Effector memory CD4-positive, alpha-beta T cell (primary cell): ENCODE results near the gene ATPAF1.

Experiments
- DNase-seq, 3 donors: peaks; one replicate each; pipeline ENCODE4 v3.0.0-alpha.2; 2020
- H3K27ac ChIP-seq: 2 replicates; pipeline ENCODE4 v1.7.0; 2013; ENCODE audit warnings: mild to moderate bottlenecking, low read length, moderate library complexity; ENCODE audit not compliant: insufficient read depth, poor library complexity, severe bottlenecking
- H3K27me3 ChIP-seq: replicated peaks from 2 replicates; pipeline ENCODE4 v1.7.0; 2013; ENCODE audit warnings: mild to moderate bottlenecking, low read length; ENCODE audit not compliant: insufficient read depth, control insufficient read depth, poor library complexity, severe bottlenecking
- H3K36me3 ChIP-seq: 2 replicates; pipeline ENCODE4 v1.7.0; 2013; ENCODE audit warnings: mild to moderate bottlenecking, low read length, moderate library complexity; ENCODE audit not compliant: control insufficient read depth, insufficient read depth
- H3K4me1 ChIP-seq: 2 replicates; pipeline ENCODE4 v1.7.0; 2013; ENCODE audit warnings: low read length, mild to moderate bottlenecking; ENCODE audit not compliant: control insufficient read depth, insufficient read depth, poor library complexity, severe bottlenecking
- H3K4me3 ChIP-seq: 2 replicates; pipeline ENCODE4 v1.7.0; 2013; ENCODE audit warnings: low read length, low read depth, mild to moderate bottlenecking; ENCODE audit not compliant: insufficient read depth, poor library complexity, severe bottlenecking
- H3K9me3 ChIP-seq: 2 replicates; pipeline ENCODE4 v1.7.0; 2013; ENCODE audit warnings: mild to moderate bottlenecking, low read length, moderate library complexity; ENCODE audit not compliant: control insufficient read depth

ATPAF1 gene

DNA sequence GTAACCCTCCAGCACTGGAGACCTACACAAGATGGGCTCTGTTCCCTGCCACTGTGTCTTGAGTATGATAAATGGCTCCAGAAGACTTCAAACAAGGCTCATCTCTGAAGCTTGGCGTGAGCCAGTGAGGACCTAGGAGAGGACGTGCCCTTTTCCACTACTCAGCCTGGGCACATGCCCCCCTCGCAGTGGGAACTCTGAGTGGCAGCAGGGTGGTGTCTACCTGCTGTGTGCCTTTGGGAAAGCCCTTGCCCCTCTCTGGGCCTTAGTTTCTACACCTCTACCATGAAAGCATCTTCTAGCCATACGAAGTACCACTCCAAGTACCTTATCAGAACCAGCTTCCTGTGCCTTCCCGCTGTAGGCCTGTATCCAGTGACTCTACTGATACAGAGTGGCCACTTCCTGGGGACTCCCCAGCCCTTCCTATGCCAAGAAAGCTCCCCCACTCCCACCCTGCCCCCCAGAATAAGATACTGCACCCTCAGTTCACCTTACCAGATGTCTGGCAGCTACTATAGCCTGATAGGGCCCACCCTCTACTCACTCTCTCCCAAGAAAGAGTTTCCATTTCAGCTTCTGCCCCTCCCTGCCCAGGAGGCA lies 48.4 kb downstream of the ATPAF1 start:
- Histone ChIP-seq H3K4me3 (no peak overlapping the region), H3K27me3 (no peaks in the 10 kb centered on the region), H3K36me3 (no peaks in the 10 kb centered on the region), H3K27ac (no peak overlapping the region), H3K9me3 (no peaks in the 10 kb centered on the region), H3K4me1 (peaks cover 14% of the 10 kb centered on the region)
- DNase-seq = no peak

DNA sequence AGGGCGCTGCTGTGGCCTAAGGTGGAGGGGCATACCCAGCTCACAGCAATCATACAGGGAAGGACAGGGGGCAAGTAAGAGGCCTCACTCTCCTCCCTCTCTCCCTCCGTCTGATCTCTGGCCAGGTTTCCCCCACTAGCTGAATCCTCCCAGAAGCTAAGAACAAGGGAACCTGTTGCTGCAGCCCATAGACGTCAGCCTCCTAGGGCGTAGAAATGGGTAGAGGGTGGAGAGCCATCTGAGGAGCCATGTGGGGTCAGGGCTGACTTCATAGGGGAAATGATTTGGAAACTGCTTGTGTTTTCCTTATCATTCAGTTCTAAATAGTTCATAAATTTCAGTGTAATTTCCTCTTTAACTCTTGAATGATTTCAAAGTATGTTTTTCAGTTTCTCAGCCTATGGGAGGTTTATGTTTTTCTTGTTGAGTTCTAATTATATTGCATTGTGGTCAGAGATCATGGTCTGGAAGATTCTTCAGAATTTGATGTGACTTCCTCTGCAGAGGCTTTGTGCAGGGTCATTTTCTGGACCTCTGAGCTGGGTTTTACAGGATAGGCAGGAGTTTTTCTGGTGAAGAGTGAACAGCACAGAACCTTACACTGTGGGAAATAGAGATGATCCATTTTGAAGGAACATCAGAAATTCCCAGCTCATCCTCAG lies 49.3 kb downstream of the ATPAF1 start:
- H3K4me3 ChIP-seq = no peak overlapping the region
- DNase-seq = no peak
- no peaks in the 10 kb centered on the region for H3K27me3 ChIP-seq
- H3K9me3 ChIP-seq = no peaks in the 10 kb centered on the region
- H3K4me1 ChIP-seq = peaks cover 22% of the 10 kb centered on the region
- no peak overlapping the region for H3K27ac ChIP-seq
- H3K36me3 ChIP-seq = no peaks in the 10 kb centered on the region

DNA sequence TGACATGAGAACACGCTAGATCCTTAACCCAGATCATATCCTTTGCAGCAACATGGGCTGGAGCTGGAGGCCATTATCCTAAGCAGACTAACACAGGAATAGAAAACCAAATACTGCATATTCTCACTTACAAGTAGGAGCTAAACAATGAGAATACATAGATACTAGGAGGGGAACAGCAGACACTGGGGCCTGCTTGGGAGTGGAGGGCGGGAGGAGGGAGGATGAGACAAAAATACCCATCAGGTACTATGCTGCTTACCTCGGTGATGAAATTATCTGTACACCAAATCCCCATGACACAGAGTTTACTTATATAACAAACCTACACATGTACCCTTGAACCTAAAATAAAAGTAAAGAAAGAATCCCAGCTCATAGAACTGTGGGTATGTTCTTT lies 50.3 kb downstream of the ATPAF1 start:
- Histone ChIP-seq H3K27me3 (no peaks in the 10 kb centered on the region), H3K4me3 (no peak overlapping the region), H3K27ac (no peak overlapping the region), H3K36me3 (peaks cover 2% of the 10 kb centered on the region), H3K4me1 (peaks cover 30% of the 10 kb centered on the region), H3K9me3 (no peaks in the 10 kb centered on the region)
- DNase-seq = no peak

DNA sequence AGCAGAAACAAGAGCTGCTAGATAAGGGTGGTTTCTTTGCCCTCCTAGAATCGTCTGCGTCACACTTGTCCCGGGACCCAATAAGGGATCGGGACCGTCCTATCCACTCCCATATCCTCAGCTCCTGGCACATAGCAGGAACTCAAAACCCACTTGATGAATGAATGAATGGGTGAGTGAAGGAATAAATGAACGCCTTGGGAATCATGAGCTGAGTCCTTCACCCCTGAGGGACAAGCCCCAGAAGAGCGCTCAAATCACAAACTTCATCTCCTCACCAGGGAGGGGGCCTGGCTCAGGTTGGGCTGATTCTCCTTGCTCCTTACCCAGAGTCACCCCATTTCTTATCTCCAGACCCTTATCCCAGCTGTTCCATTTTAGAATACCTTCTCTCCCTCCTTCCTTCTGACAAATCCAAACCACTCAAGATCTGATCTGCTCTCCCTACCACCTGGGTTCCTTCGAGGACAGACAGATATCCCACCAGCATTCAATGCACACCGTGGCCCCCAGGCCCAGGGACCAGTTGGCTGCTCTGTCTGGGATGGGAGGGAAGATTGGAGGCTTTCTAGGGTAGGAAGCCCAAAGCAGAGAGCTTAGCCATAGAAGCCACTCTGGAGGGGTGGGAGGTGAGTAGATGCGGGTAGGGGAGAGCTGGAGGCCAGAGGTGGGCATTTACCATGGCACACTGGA lies 50.9 kb downstream of the ATPAF1 start:
- peak overlapping the region; percentile 84 for H3K4me3 ChIP-seq
- H3K27me3 ChIP-seq = no peaks in the 10 kb centered on the region
- H3K36me3 ChIP-seq = peaks cover 5% of the 10 kb centered on the region
- DNase-seq = no peak
- H3K9me3 ChIP-seq = no peaks in the 10 kb centered on the region
- peak overlapping the region; percentile 85 for H3K27ac ChIP-seq
- peaks cover 30% of the 10 kb centered on the region for H3K4me1 ChIP-seq

DNA sequence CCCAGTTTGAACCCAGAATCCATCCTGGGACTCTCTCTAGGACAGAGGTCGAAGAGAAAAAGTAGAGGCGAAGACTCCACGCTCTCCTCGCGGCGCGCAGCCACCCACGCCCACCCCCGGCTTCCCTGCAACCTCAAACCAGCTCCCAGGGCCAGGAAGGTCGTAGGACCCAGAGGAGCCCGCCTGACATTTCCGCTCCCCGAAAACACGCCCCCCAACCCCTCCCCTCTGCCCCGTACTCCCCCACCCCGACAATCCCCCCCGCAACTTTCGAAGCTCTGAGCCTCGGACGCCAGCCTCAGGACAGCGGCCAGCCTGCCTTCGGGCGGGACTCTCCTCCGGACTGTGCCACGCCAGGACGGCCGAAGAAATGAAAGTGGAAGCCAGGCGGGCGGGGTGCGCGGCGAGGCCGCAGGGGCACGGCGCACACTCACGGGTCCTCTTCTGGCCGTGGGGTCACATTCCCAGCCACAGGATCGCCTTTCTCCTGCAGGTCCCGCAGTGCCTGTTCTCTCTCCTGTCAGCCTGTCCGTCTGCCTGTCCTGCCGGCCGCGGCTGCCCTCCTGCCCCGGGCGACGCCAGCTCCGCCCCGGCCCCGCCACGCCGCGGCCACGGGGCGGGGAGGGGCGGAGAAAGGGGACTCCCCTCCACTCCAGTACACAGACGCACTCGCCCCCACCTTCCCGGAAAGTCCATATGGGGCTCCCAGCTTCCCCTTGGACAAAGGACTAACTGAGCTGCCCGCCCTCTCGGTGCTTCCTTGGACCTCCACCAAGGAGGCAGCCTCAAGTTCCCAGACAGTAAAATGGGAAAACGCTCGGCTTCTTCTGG lies 51.7 kb downstream of the ATPAF1 start, which contains the start of gene MOB3C:
Gene MOB3C, minus strand, starts transcription at position 535 of the 831 bp plus-strand sequence. CDS start 3,490 bp downstream, outside the sequence.
- Histone ChIP-seq H3K27ac (peak within 1 kb of the TSS; percentile 85), H3K4me3 (peak within 1 kb of the TSS; percentile 84), H3K36me3 (peaks cover 5% of the 10 kb centered on the region), H3K27me3 (no peaks in the 10 kb centered on the region), H3K4me1 (peaks cover 30% of the 10 kb centered on the region), H3K9me3 (no peaks in the 10 kb centered on the region)
- DNase-seq = peak; percentile 38 to 50 (median 45)

DNA sequence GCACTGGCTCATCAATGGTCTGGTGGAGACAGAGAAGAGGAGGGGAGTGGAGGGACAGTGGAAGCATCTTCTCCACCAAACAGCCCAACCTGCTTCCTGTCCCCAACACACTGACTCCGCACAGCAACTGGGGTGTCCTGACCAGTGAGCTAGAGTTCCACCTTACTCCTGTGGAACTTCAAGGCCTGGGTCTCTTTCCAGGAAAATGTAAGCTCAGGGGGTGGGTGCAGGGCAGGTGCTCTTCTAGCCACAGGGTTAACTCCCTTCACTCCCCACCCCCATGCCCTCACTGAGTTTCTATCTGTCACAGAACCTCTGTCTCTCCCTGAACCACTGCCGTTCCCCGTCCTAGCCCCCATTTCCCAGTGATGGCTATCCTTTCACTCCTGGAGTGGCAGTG lies 52.4 kb downstream of the ATPAF1 start:
- no peaks in the 10 kb centered on the region for H3K9me3 ChIP-seq
- peak overlapping the region; percentile 85 for H3K27ac ChIP-seq
- H3K27me3 ChIP-seq = no peaks in the 10 kb centered on the region
- H3K36me3 ChIP-seq = peaks cover 5% of the 10 kb centered on the region
- DNase-seq = no peak
- peaks cover 30% of the 10 kb centered on the region for H3K4me1 ChIP-seq
- H3K4me3 ChIP-seq = peak overlapping the region; percentile 84

DNA sequence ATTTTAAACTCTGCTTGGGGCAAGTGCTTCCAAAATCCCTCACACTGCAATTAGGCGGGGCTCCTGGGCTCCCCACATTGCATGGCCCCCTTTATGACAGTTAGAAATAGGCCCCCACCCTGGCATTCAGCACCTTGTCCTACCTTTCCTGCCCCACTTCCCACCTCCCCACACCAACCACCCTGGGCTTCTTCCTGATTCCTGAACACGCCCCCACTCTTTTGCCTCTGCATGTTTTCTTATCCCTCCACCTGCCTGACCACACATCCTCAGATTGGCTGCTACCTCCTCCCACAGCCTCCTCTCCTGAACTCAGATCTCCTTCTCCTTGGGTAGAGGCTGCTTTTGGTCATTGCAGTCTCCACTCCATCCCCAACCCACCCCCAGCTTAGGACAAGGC lies 53.1 kb downstream of the ATPAF1 start:
- peaks cover 5% of the 10 kb centered on the region for H3K36me3 ChIP-seq

DNA sequence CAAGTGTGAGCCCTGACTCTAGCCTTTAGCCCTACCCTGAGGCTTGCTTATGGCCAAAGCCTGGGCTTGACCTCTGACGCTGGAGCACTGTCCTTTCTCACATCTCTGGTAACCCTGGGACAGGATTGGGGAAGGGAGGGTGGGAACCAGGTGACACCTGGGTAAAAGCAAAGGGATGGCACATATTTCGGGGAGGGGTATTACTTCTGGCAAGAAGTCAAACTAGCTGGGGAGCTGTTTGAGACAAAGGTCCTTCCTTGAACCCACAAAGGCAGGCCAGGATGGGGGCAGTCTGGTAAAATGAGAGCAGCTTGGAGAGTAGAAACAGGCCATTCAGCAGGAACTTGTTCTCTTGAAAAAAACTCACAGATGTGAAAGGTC lies 53.6 kb downstream of the ATPAF1 start:
- Histone ChIP-seq H3K27me3 (no peaks in the 10 kb centered on the region), H3K27ac (no peak overlapping the region), H3K36me3 (peaks cover 10% of the 10 kb centered on the region), H3K9me3 (no peaks in the 10 kb centered on the region), H3K4me3 (no peak overlapping the region), H3K4me1 (peaks cover 30% of the 10 kb centered on the region)
- DNase-seq = no peak

More for the DNA sequence above, 53.1 kb downstream of the ATPAF1 start:
- Histone ChIP-seq H3K4me3 (peak overlapping the region; percentile 84), H3K4me1 (peaks cover 30% of the 10 kb centered on the region), H3K9me3 (no peaks in the 10 kb centered on the region), H3K27me3 (no peaks in the 10 kb centered on the region), H3K27ac (no peak overlapping the region)
- no peak for DNase-seq

DNA sequence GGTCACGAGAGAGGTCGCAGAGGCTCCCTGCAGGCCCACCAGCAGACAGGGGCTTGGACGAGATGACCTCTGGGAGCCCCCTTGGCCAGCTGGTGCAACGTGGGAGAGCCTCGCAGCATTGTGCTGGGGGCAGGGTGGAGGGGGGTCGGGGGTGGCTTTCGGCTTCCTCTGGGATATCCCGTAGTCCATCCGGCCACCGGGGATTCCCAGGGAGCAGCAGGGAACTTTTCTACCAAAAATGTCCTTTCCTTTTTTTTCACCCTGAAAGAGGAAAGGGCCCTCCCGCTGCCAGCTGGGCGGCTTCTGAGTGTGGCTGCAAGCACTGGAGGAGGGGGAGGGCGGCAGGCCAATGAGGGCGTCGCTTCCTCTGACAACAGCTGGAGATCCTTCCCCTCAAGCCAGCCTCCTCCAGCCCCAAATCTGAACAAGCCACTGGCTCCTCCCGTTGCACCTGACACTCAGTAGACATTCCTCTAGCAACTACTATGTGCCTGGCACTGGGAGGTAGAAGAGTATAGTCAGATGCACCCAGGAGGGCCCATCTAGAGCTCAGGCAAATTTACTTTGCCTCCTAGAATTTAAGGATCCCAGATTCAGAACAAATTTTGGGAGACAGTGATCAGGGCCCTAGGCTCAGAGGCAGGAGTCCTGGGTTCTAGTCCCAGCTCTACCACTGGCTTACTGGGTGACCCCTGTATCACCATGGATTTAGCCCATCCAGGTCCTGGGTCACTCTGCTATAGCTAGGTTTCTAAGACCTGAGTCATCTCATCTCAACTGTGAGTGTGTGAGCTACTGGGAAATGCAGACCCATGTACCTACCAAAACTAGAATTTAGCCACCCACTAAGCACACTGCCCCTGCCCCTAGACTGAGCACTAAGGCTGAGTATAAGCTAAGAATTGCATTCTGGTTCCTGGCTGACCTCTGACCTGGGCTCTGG lies 54.2 kb downstream of the ATPAF1 start:
- H3K4me1 ChIP-seq = peaks cover 30% of the 10 kb centered on the region
- no peak overlapping the region for H3K27ac ChIP-seq
- peaks cover 12% of the 10 kb centered on the region for H3K36me3 ChIP-seq
- no peak overlapping the region for H3K4me3 ChIP-seq
- no peaks in the 10 kb centered on the region for H3K9me3 ChIP-seq
- H3K27me3 ChIP-seq = no peaks in the 10 kb centered on the region
- no peak for DNase-seq
